Parathyroid adenoma (tissue), 2 donors: ENCODE results near the gene ZSWIM6.

Experiments
- H2AFZ ChIP-seq: fragments of 300-600 bp; sonication (generic); one replicate; pipeline ENCODE4 v1.7.0; 2017; ENCODE audit warnings: antibody characterized with exemption, mild to moderate bottlenecking
- H3K27ac ChIP-seq: fragments of 300-600 bp; sonication (generic); one replicate; pipeline ENCODE4 v1.7.0; 2017
- H3K27me3 ChIP-seq: fragments of 300-600 bp; sonication (generic); one replicate; pipeline ENCODE4 v1.7.0; 2017; ENCODE audit warnings: low read length; ENCODE audit not compliant: control insufficient read depth, insufficient read depth
- H3K36me3 ChIP-seq: fragments of 300-600 bp; sonication (generic); one replicate; pipeline ENCODE4 v1.7.0; 2017; ENCODE audit warnings: low read length; ENCODE audit not compliant: control insufficient read depth, insufficient read depth
- H3K4me1 ChIP-seq: fragments of 300-600 bp; sonication (generic); one replicate; pipeline ENCODE4 v1.7.0; 2017; ENCODE audit warnings: control low read depth
- H3K4me2 ChIP-seq: fragments of 300-600 bp; sonication (generic); one replicate; pipeline ENCODE4 v1.7.0; 2017; ENCODE audit warnings: low read length
- H3K4me3 ChIP-seq: fragments of 300-600 bp; sonication (generic); one replicate; pipeline ENCODE4 v1.7.0; 2017; ENCODE audit warnings: low read depth, low read length
- H3K79me2 ChIP-seq: fragments of 300-600 bp; sonication (generic); one replicate; pipeline ENCODE4 v1.7.0; 2017; ENCODE audit warnings: control low read depth
- H3K9ac ChIP-seq: fragments of 300-600 bp; sonication (generic); one replicate; pipeline ENCODE4 v1.7.0; 2017; ENCODE audit warnings: mild to moderate bottlenecking
- H3K9me3 ChIP-seq: fragments of 300-600 bp; sonication (generic); one replicate; pipeline ENCODE4 v1.7.0; 2017; ENCODE audit warnings: low read length; ENCODE audit not compliant: control insufficient read depth
- CTCF ChIP-seq: fragments of 300-600 bp; sonication (generic); IDR thresholded peaks from one replicate; pipeline ENCODE4 v1.7.0; 2017; ENCODE audit warnings: antibody characterized with exemption, mild to moderate bottlenecking
- donor health status: primary hyperparathyroidism.

The ZSWIM6 gene

GRCh38 chr5:61493973-61494372 lies 161.9 kb downstream of the ZSWIM6 start:
- no peak overlapping the region for H3K9ac ChIP-seq
- no peaks in the 10 kb centered on the region for H3K36me3 ChIP-seq
- H3K4me1 ChIP-seq = no peaks in the 10 kb centered on the region
- H3K27me3 ChIP-seq = no peaks in the 10 kb centered on the region
- H3K9me3 ChIP-seq = no peaks in the 10 kb centered on the region
- H2AFZ ChIP-seq = no peak overlapping the region
- TF ChIP-seq CTCF = no peak
- H3K4me2 ChIP-seq = no peak overlapping the region
- H3K79me2 ChIP-seq = peaks cover 5% of the 10 kb centered on the region
- no peak overlapping the region for H3K4me3 ChIP-seq
- H3K27ac ChIP-seq = no peak overlapping the region

DNA sequence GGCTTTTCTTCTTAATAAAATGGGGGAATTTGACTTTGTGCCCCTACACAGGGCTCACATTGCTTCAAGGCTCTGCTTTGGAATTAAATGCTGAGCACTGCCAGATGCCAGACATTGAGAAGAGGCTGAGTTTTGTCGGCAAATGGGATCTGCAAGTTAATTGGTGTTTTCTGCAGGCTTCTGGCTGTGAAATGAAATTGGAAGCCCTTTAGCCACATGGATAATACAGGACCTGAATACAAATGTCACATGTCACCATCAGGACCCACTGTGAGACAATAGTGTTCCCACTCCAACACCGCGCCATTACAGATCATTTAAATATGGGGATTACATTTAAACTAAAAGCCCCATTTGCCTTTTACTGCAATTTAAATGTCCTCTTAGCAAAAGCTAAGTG lies 164.4 kb downstream of the ZSWIM6 start:
- H3K9ac ChIP-seq = no peak overlapping the region
- no peak for TF ChIP-seq CTCF

DNA sequence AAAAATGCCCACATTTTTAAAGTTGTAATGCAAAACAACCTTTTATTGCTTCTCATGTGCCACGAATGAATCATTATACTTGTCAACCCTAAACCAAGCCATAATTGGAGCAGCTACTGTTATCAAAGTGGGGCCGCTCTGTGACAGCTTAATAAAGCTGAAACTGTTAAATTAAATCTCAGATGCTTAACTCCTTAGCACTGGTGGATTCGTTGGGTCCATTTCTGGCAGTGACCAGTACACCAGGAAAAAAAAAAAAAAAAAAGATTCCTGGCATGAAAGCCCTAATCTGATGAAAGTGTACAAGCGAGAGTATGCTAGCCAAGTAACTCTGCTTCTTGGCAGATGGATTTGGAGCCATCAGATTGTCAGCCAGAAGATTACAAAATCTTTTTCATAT lies 164.8 kb downstream of the ZSWIM6 start:
- no peaks in the 10 kb centered on the region for H3K4me1 ChIP-seq
- no peaks in the 10 kb centered on the region for H3K9me3 ChIP-seq
- peaks cover 29% of the 10 kb centered on the region for H3K79me2 ChIP-seq
- no peak overlapping the region for H3K4me3 ChIP-seq
- no peak overlapping the region for H3K4me2 ChIP-seq
- H3K9ac ChIP-seq = no peak overlapping the region
- H2AFZ ChIP-seq = no peak overlapping the region
- no peak overlapping the region for H3K27ac ChIP-seq
- H3K27me3 ChIP-seq = no peaks in the 10 kb centered on the region
- no peak for TF ChIP-seq CTCF
- no peaks in the 10 kb centered on the region for H3K36me3 ChIP-seq

More for the DNA sequence above, 164.4 kb downstream of the ZSWIM6 start:
- no peaks in the 10 kb centered on the region for H3K4me1 ChIP-seq
- no peaks in the 10 kb centered on the region for H3K27me3 ChIP-seq
- no peaks in the 10 kb centered on the region for H3K36me3 ChIP-seq
- no peaks in the 10 kb centered on the region for H3K9me3 ChIP-seq
- no peak overlapping the region for H2AFZ ChIP-seq
- no peak overlapping the region for H3K4me2 ChIP-seq
- H3K27ac ChIP-seq = no peak overlapping the region
- peaks cover 25% of the 10 kb centered on the region for H3K79me2 ChIP-seq
- no peak overlapping the region for H3K4me3 ChIP-seq

GRCh38 chr5:61498121-61498520 lies 166.1 kb downstream of the ZSWIM6 start:
- no peak overlapping the region for H3K4me3 ChIP-seq
- no peak overlapping the region for H3K9ac ChIP-seq
- peaks cover 30% of the 10 kb centered on the region for H3K79me2 ChIP-seq
- TF ChIP-seq CTCF = no peak
- no peaks in the 10 kb centered on the region for H3K4me1 ChIP-seq
- H3K4me2 ChIP-seq = no peak overlapping the region
- no peaks in the 10 kb centered on the region for H3K27me3 ChIP-seq
- H3K27ac ChIP-seq = no peak overlapping the region
- no peaks in the 10 kb centered on the region for H3K36me3 ChIP-seq
- no peak overlapping the region for H2AFZ ChIP-seq
- no peaks in the 10 kb centered on the region for H3K9me3 ChIP-seq

DNA sequence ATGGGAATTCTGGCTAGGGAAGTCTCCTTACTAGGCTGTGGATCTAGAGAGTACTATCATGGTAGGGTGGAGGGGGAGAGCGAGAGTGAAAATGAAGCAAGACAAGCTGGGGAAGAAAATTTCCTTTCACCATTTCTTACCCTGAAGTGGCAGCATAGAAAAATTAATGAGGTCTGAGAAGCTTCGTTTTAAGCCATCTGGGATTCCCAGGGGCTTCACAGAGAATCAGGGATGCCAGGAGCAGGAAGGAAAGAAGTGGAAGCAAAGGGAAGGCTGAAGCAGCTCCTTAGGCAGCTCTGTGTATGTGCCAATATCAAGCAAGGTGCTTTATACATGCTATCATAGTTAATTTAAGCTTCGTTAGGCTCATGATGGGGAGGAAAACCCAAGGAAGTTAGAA lies 169.9 kb downstream of the ZSWIM6 start:
- H3K79me2 ChIP-seq = peaks cover 30% of the 10 kb centered on the region
- no peak overlapping the region for H2AFZ ChIP-seq
- no peaks in the 10 kb centered on the region for H3K4me1 ChIP-seq
- no peaks in the 10 kb centered on the region for H3K36me3 ChIP-seq
- H3K4me2 ChIP-seq = no peak overlapping the region
- H3K4me3 ChIP-seq = no peak overlapping the region
- H3K27ac ChIP-seq = no peak overlapping the region
- H3K27me3 ChIP-seq = no peaks in the 10 kb centered on the region
- TF ChIP-seq CTCF = no peak
- H3K9ac ChIP-seq = no peak overlapping the region
- H3K9me3 ChIP-seq = no peaks in the 10 kb centered on the region
